HEK293 (cell line): Measurements from ENCODE around the gene GNG5.

Experiments used
- CTCF ChIA-PET: fragments of 350-600 bp; formaldehyde crosslinking; extraction: SDS; loops from one replicate; lab custom pipeline; 2021; ENCODE audit warnings: antibody characterized with exemption; lab: Yijun Ruan, JAX
- POLR2A ChIA-PET: fragments of 300-600 bp; formaldehyde crosslinking; extraction: SDS; loops from one replicate; lab custom pipeline; 2020; ENCODE audit warnings: antibody characterized with exemption, inconsistent platforms; lab: Yijun Ruan, JAX
- H3K27ac ChIP-seq: fragments of 200-500 bp; sonication (Bioruptor generic); 2 replicates; pipeline ENCODE4 v1.5.1; 2014; ENCODE audit warnings: low read depth, low read length, control low read depth, inconsistent platforms; ENCODE audit errors: extremely low read depth
- H3K36me3 ChIP-seq, 2 experiments: fragments of 200-500 bp in 1 of 2; sonication (Bioruptor generic) in 1 of 2; 1 replicate in 1 of 2; 2 replicates in 1 of 2; pipeline ENCODE4 v1.5.1; 2014 to 2017; ENCODE audit warnings: inconsistent platforms in 2 of 2, low read length in 2 of 2; ENCODE audit not compliant: control insufficient read depth in 2 of 2, insufficient read depth in 1 of 2
- H3K4me1 ChIP-seq: fragments of 200-500 bp; sonication (Bioruptor generic); 2 replicates; pipeline ENCODE4 v1.5.1; 2014; ENCODE audit warnings: mild to moderate bottlenecking, low read length, inconsistent platforms; ENCODE audit not compliant: control insufficient read depth, insufficient read depth
- H3K4me3 ChIP-seq: 2 replicates; pipeline ENCODE4 v1.5.1; 2011; ENCODE audit warnings: low read depth, mild to moderate bottlenecking, control low read depth, low read length, moderate library complexity
- H3K9me3 ChIP-seq: fragments of 200-500 bp; sonication (Bioruptor generic); 2 replicates; pipeline ENCODE4 v1.5.1; 2014; ENCODE audit warnings: low read depth, low read length, inconsistent platforms; ENCODE audit not compliant: control insufficient read depth, insufficient read depth
- SCRT2 ChIP-seq: fragments of 450-650 bp; formaldehyde crosslinking; IDR thresholded peaks from 2 replicates; pipeline ENCODE4 v1.5.1; 2016; ENCODE audit warnings: missing biosample characterization, missing genetic modification characterization
- ZNF391 ChIP-seq: fragments of 450-650 bp; formaldehyde crosslinking; IDR thresholded peaks from 2 replicates; pipeline ENCODE4 v1.5.1; 2016; ENCODE audit warnings: low read depth, missing biosample characterization, missing genetic modification characterization, borderline replicate concordance
- ZNF654 ChIP-seq: fragments of 450-650 bp; formaldehyde crosslinking; IDR thresholded peaks from 2 replicates; pipeline ENCODE4 v1.5.1; 2016; ENCODE audit warnings: low read depth, missing biosample characterization, missing genetic modification characterization
- TF ChIP-seq, protein P1 (sequence below): fragments of 450-650 bp; formaldehyde crosslinking; IDR thresholded peaks from 2 replicates; pipeline ENCODE4 v1.5.1; 2017; ENCODE audit warnings: missing biosample characterization, missing genetic modification characterization
- TF ChIP-seq, protein P2 (sequence below): fragments of 450-650 bp; formaldehyde crosslinking; conservative IDR thresholded peaks from 2 replicates; pipeline ENCODE4 v1.5.1; 2016; ENCODE audit warnings: low read depth, missing biosample characterization, missing genetic modification characterization
- TF ChIP-seq, protein P3 (sequence below): fragments of 450-650 bp; formaldehyde crosslinking; IDR thresholded peaks from 2 replicates; pipeline ENCODE4 v1.5.1; 2016; ENCODE audit warnings: missing biosample characterization, missing genetic modification characterization
- TF ChIP-seq, protein P4 (sequence below): fragments of 450-650 bp; formaldehyde crosslinking; IDR thresholded peaks from 2 replicates; pipeline ENCODE4 v1.5.1; 2016; ENCODE audit warnings: missing biosample characterization, missing genetic modification characterization
- TF ChIP-seq, protein P5 (sequence below): fragments of 450-650 bp; formaldehyde crosslinking; IDR thresholded peaks from 2 replicates; pipeline ENCODE4 v1.5.1; 2016; ENCODE audit warnings: missing biosample characterization, missing genetic modification characterization

The GNG5 gene

DNA sequence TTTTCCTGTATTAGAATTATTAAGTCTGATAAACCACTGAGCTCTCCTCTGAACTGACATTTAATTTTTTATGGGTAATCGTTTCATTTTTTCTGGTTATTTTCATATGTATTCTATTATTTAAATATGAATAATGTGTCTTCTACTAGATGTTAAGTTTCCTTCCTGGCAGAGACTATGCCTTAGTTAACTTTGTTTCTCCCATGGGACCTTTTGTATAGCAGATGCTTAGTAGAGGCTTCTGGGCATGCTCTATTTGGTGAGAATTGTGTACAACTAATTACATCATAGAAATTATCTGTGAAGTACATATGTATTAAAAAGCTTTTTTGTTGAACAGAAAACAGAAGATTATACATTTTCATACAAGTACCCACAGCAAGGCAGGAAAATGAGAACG, 44.4 kb upstream of the GNG5 start:
- H3K36me3 ChIP-seq, result peaks cover 0 to 9% of the 10 kb centered on the region in 2 experiments; a peak in 1 of 3 replicates
- no peak for TF ChIP-seq ZNF391 (tag by site-specific recombination)
- TF ChIP-seq, protein P1, sequence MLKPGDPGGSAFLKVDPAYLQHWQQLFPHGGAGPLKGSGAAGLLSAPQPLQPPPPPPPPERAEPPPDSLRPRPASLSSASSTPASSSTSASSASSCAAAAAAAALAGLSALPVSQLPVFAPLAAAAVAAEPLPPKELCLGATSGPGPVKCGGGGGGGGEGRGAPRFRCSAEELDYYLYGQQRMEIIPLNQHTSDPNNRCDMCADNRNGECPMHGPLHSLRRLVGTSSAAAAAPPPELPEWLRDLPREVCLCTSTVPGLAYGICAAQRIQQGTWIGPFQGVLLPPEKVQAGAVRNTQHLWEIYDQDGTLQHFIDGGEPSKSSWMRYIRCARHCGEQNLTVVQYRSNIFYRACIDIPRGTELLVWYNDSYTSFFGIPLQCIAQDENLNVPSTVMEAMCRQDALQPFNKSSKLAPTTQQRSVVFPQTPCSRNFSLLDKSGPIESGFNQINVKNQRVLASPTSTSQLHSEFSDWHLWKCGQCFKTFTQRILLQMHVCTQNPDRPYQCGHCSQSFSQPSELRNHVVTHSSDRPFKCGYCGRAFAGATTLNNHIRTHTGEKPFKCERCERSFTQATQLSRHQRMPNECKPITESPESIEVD (tag by site-specific recombination), result peak; percentile 68
- H3K4me1 ChIP-seq, result no peaks in the 10 kb centered on the region
- ChIA-PET CTCF (interaction anchor here (0.6 to 0.8 kb wide), 5 partner anchors 16 to 588 kb away, joined by 3 to 9 read pairs (median 3); no protein-coding TSS in a partner anchor), POLR2A (no interaction called here)
- H3K4me3 ChIP-seq, result no peak overlapping the region
- H3K9me3 ChIP-seq, result no peaks in the 10 kb centered on the region
- no peak overlapping the region for H3K27ac ChIP-seq

DNA sequence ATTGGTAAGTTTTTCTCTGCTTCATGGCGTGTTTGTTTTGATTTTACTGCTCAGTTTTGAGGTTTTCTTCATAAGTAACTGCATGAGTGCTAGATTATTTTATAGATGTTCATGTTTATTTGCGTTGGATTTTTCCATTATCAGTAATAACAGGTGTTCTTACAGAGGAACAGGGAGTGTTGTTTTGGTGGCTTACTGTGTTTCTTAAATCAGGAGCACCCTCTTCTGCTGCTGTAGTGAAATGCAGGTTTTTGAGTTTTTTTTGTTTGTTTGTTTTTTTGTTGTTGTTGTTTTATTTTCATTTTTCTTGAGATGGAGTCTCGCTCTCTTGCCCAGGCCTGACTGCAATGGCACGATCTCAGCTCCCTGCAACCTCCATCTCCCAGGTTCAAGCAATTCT, 35.3 kb upstream of the GNG5 start:
- H3K27ac ChIP-seq, result no peak overlapping the region
- H3K4me3 ChIP-seq, result no peak overlapping the region
- peaks cover 0 to 3% of the 10 kb centered on the region in 2 experiments; a peak in 1 of 3 replicates for H3K36me3 ChIP-seq
- ChIA-PET POLR2A (no interaction called here), CTCF (no interaction called here)
- no peaks in the 10 kb centered on the region for H3K4me1 ChIP-seq
- H3K9me3 ChIP-seq, result no peaks in the 10 kb centered on the region
- TF ChIP-seq, protein P2, sequence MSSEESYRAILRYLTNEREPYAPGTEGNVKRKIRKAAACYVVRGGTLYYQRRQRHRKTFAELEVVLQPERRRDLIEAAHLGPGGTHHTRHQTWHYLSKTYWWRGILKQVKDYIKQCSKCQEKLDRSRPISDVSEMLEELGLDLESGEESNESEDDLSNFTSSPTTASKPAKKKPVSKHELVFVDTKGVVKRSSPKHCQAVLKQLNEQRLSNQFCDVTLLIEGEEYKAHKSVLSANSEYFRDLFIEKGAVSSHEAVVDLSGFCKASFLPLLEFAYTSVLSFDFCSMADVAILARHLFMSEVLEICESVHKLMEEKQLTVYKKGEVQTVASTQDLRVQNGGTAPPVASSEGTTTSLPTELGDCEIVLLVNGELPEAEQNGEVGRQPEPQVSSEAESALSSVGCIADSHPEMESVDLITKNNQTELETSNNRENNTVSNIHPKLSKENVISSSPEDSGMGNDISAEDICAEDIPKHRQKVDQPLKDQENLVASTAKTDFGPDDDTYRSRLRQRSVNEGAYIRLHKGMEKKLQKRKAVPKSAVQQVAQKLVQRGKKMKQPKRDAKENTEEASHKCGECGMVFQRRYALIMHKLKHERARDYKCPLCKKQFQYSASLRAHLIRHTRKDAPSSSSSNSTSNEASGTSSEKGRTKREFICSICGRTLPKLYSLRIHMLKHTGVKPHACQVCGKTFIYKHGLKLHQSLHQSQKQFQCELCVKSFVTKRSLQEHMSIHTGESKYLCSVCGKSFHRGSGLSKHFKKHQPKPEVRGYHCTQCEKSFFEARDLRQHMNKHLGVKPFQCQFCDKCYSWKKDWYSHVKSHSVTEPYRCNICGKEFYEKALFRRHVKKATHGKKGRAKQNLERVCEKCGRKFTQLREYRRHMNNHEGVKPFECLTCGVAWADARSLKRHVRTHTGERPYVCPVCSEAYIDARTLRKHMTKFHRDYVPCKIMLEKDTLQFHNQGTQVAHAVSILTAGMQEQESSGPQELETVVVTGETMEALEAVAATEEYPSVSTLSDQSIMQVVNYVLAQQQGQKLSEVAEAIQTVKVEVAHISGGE (tag by site-specific recombination), result no peak
- TF ChIP-seq, protein P3, sequence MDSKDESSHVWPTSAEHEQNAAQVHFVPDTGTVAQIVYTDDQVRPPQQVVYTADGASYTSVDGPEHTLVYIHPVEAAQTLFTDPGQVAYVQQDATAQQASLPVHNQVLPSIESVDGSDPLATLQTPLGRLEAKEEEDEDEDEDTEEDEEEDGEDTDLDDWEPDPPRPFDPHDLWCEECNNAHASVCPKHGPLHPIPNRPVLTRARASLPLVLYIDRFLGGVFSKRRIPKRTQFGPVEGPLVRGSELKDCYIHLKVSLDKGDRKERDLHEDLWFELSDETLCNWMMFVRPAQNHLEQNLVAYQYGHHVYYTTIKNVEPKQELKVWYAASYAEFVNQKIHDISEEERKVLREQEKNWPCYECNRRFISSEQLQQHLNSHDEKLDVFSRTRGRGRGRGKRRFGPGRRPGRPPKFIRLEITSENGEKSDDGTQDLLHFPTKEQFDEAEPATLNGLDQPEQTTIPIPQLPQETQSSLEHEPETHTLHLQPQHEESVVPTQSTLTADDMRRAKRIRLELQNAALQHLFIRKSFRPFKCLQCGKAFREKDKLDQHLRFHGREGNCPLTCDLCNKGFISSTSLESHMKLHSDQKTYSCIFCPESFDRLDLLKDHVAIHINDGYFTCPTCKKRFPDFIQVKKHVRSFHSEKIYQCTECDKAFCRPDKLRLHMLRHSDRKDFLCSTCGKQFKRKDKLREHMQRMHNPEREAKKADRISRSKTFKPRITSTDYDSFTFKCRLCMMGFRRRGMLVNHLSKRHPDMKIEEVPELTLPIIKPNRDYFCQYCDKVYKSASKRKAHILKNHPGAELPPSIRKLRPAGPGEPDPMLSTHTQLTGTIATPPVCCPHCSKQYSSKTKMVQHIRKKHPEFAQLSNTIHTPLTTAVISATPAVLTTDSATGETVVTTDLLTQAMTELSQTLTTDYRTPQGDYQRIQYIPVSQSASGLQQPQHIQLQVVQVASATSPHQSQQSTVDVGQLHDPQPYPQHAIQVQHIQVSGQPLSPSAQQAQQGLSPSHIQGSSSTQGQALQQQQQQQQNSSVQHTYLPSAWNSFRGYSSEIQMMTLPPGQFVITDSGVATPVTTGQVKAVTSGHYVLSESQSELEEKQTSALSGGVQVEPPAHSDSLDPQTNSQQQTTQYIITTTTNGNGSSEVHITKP (tag by site-specific recombination), result peak; percentile 59
- peak; percentile 69 for TF ChIP-seq SCRT2 (tag by site-specific recombination)
- TF ChIP-seq, protein P4, sequence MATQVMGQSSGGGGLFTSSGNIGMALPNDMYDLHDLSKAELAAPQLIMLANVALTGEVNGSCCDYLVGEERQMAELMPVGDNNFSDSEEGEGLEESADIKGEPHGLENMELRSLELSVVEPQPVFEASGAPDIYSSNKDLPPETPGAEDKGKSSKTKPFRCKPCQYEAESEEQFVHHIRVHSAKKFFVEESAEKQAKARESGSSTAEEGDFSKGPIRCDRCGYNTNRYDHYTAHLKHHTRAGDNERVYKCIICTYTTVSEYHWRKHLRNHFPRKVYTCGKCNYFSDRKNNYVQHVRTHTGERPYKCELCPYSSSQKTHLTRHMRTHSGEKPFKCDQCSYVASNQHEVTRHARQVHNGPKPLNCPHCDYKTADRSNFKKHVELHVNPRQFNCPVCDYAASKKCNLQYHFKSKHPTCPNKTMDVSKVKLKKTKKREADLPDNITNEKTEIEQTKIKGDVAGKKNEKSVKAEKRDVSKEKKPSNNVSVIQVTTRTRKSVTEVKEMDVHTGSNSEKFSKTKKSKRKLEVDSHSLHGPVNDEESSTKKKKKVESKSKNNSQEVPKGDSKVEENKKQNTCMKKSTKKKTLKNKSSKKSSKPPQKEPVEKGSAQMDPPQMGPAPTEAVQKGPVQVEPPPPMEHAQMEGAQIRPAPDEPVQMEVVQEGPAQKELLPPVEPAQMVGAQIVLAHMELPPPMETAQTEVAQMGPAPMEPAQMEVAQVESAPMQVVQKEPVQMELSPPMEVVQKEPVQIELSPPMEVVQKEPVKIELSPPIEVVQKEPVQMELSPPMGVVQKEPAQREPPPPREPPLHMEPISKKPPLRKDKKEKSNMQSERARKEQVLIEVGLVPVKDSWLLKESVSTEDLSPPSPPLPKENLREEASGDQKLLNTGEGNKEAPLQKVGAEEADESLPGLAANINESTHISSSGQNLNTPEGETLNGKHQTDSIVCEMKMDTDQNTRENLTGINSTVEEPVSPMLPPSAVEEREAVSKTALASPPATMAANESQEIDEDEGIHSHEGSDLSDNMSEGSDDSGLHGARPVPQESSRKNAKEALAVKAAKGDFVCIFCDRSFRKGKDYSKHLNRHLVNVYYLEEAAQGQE, result no peak
- peak; percentile 58 for TF ChIP-seq ZNF654 (tag by site-specific recombination)
- TF ChIP-seq, protein P5, sequence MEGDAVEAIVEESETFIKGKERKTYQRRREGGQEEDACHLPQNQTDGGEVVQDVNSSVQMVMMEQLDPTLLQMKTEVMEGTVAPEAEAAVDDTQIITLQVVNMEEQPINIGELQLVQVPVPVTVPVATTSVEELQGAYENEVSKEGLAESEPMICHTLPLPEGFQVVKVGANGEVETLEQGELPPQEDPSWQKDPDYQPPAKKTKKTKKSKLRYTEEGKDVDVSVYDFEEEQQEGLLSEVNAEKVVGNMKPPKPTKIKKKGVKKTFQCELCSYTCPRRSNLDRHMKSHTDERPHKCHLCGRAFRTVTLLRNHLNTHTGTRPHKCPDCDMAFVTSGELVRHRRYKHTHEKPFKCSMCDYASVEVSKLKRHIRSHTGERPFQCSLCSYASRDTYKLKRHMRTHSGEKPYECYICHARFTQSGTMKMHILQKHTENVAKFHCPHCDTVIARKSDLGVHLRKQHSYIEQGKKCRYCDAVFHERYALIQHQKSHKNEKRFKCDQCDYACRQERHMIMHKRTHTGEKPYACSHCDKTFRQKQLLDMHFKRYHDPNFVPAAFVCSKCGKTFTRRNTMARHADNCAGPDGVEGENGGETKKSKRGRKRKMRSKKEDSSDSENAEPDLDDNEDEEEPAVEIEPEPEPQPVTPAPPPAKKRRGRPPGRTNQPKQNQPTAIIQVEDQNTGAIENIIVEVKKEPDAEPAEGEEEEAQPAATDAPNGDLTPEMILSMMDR (tag by site-specific recombination), result peak; percentile 77
- TF ChIP-seq, protein P1 (tag by site-specific recombination), result peak; percentile 22; the same call in 1 of the 2 replicates
